Ascending aorta (tissue), 2 donors: ENCODE measurements around the gene STON1. TPM values are rescaled to one million over a fixed set of nuclear protein-coding genes. Genes with fewer than 3 reads are reported as not detected.

Source experiments
- DNase-seq, 2 donors: peaks; one replicate each; pipeline ENCODE4 v3.0.0-alpha.2; 2019; ENCODE audit warnings: low spot score in 2 of 2
- H3K27ac ChIP-seq, 2 donors: fragments of 200-600 bp; sonication (generic); one replicate each; pipeline ENCODE4 v1.5.1; 2016 to 2017; ENCODE audit warnings: mild to moderate bottlenecking in 1 of 2
- H3K27me3 ChIP-seq: fragments of 200-600 bp; sonication (generic); one replicate; pipeline ENCODE4 v1.5.1; 2017
- H3K36me3 ChIP-seq, 2 donors: fragments of 200-600 bp; sonication (generic); one replicate each; pipeline ENCODE4 v1.5.1; 2016
- H3K4me1 ChIP-seq, 2 donors: fragments of 200-600 bp; sonication (generic); one replicate each; pipeline ENCODE4 v1.5.1; 2016 to 2017; ENCODE audit warnings: mild to moderate bottlenecking in 1 of 2
- H3K4me3 ChIP-seq, 2 donors: fragments of 200-600 bp; sonication (generic); one replicate each; pipeline ENCODE4 v1.5.1; 2016 to 2017; ENCODE audit warnings: mild to moderate bottlenecking in 1 of 2
- H3K9me3 ChIP-seq, 2 donors: fragments of 200-600 bp; sonication (generic); one replicate each; pipeline ENCODE4 v1.5.1; 2016
- intact Hi-C: fragments of 100-400 bp; cut with DNase I; formaldehyde crosslinking; loops from one replicate; pipeline ENCODE4 v1.15.1; 2023
- total RNA-seq: library from RNA; depleted of rRNA; stranded (reverse); fragments of >200 nt; gene quantifications from one replicate; pipeline ENCODE4 v1.1.0, GENCODE V29; 2016
- TF ChIP-seq, protein P1 (sequence below), 3 experiments: fragments of 200-600 bp in 2 of 3; fragments of 450-650 bp in 1 of 3; sonication (generic) in 2 of 3; IDR thresholded peaks; one replicate each; pipeline ENCODE4 v1.5.1; 2016 to 2019; ENCODE audit warnings: antibody characterized with exemption in 3 of 3, mild to moderate bottlenecking in 1 of 3, moderate library complexity in 1 of 3

STON1 gene
- total RNA-seq, 1 donor from 2014 or later, result 23.4 TPM

DNA sequence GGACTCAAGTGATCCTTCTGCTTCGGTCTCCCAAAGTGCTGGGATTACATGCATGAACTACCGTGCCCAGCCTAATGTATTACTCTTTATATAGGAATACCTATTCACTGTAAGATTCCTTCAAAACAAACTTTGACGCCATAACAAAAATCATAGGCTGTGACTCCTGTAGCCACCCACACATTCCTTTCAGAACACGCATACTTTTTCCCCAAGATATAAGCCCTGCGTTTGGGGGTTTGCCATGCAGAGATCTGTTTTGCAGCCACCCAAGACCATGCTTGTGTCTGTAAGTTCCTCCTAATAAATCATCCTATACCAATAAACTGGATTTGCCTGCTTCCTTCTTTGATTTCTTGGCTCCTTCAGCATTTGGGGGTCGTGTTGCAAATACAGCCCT, 46.0 kb upstream of the STON1 start:
- peak overlapping the region; percentile 78 to 87 for H3K27ac ChIP-seq
- peaks cover 0 to 20% of the 10 kb centered on the region in 2 donors for H3K36me3 ChIP-seq
- TF ChIP-seq, protein P1, sequence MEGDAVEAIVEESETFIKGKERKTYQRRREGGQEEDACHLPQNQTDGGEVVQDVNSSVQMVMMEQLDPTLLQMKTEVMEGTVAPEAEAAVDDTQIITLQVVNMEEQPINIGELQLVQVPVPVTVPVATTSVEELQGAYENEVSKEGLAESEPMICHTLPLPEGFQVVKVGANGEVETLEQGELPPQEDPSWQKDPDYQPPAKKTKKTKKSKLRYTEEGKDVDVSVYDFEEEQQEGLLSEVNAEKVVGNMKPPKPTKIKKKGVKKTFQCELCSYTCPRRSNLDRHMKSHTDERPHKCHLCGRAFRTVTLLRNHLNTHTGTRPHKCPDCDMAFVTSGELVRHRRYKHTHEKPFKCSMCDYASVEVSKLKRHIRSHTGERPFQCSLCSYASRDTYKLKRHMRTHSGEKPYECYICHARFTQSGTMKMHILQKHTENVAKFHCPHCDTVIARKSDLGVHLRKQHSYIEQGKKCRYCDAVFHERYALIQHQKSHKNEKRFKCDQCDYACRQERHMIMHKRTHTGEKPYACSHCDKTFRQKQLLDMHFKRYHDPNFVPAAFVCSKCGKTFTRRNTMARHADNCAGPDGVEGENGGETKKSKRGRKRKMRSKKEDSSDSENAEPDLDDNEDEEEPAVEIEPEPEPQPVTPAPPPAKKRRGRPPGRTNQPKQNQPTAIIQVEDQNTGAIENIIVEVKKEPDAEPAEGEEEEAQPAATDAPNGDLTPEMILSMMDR (IDR thresholded peaks at IDR 0.05), result no peak
- no peak for DNase-seq
- H3K27me3 ChIP-seq, result no peaks in the 10 kb centered on the region
- peaks cover 0 to 13% of the 10 kb centered on the region in 2 donors for H3K4me1 ChIP-seq
- intact Hi-C loops, result loop anchor here (5.0 kb wide), 1 partner anchor 48 kb away; the partner anchor contains the start of gene STON1
- no peak overlapping the region for H3K4me3 ChIP-seq
- no peaks in the 10 kb centered on the region for H3K9me3 ChIP-seq

DNA sequence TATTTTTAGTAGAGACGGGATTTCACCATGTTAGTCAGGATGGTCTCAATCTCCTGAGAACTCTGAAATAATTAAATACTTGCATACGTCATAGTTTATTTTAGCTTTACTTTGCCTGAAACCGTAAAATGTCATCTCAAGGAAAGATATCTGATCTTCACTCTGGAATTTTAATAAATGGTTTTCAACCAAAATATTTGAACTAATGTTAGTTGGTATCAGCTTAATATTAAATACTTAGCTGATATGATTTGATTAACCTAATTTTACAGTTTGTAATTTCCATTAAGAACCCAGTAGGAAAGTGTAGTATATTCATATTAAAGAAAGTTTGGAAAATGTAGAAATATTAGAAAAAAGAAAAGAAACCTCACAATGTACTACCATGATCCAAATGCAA, 41.4 kb upstream of the STON1 start:
- peaks cover 0 to 7% of the 10 kb centered on the region in 2 donors for H3K4me1 ChIP-seq
- intact Hi-C loops, result no loop called here
- no peaks in the 10 kb centered on the region for H3K27me3 ChIP-seq
- H3K27ac ChIP-seq, result no peak overlapping the region
- no peaks in the 10 kb centered on the region for H3K9me3 ChIP-seq
- DNase-seq, result no peak
- peaks cover 9 to 38% of the 10 kb centered on the region in 2 donors for H3K36me3 ChIP-seq
- TF ChIP-seq, protein P1 (IDR thresholded peaks at IDR 0.05), result no peak
- H3K4me3 ChIP-seq, result no peak overlapping the region

DNA sequence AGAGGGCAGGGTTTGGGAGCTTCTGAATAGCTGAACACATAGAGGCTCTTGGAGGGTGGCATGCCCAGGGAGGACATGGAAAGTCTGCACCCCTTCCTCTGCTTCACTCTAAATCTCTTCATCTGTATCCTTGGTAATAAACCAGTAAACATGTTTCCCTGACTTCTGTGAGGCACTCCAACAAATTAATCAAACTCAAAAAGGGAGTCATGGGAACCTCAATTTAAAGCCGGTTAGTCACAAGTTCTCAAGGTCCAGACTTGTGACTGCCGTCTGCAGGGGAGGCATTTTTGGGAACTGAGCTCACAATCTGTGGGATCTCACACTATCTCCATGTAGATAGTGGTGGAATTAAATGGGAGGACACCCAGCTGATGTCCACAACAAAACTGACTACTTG, 33.1 kb upstream of the STON1 start:
- H3K36me3 ChIP-seq, result peaks cover 42 to 74% of the 10 kb centered on the region in 2 donors
- no peaks in the 10 kb centered on the region for H3K27me3 ChIP-seq
- no peak for DNase-seq
- H3K4me3 ChIP-seq, result no peak overlapping the region
- intact Hi-C loops, result no loop called here
- TF ChIP-seq, protein P1 (IDR thresholded peaks at IDR 0.05), result no peak
- no peaks in the 10 kb centered on the region for H3K9me3 ChIP-seq
- no peaks in the 10 kb centered on the region for H3K4me1 ChIP-seq
- H3K27ac ChIP-seq, result no peak overlapping the region

DNA sequence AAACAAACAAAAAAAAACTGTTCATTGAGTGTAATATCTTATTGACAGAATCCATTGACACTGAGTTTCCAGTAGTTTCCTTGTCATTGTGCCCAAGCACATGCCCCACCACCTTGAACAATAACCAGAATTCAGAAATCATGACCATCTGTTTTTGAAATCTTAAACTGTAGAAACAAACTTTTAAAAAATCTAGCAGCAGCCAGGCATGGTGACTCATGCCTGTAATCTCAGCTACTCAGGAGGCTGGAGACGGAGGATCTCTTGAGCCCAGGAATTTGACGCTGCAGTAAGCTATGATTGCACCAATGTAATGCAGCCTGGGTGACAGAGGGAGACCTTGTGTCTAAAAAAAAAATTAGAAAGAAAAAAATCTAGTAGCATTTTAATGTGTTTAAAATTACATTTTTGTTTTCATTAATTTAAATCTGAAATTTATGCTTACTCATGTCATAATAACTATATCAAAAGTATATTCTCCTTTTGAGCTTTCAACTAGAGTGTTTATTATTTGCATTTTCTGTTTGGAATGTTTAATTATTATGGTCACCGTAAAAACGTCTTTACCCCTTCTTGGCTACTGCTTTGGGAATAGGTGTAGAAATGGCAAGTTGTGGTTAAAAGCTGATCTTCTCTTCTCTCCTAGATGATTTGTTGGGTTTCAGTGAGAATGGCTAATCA, 25.2 kb upstream of the STON1 start:
- H3K27ac ChIP-seq, result no peak overlapping the region
- H3K36me3 ChIP-seq, result peaks cover 27 to 42% of the 10 kb centered on the region in 2 donors
- DNase-seq, result no peak
- H3K4me3 ChIP-seq, result no peak overlapping the region
- no peaks in the 10 kb centered on the region for H3K9me3 ChIP-seq
- H3K4me1 ChIP-seq, result peaks cover 0 to 17% of the 10 kb centered on the region in 2 donors
- TF ChIP-seq, protein P1 (IDR thresholded peaks at IDR 0.05), result no peak
- no peaks in the 10 kb centered on the region for H3K27me3 ChIP-seq
- intact Hi-C loops, result no loop called here

DNA sequence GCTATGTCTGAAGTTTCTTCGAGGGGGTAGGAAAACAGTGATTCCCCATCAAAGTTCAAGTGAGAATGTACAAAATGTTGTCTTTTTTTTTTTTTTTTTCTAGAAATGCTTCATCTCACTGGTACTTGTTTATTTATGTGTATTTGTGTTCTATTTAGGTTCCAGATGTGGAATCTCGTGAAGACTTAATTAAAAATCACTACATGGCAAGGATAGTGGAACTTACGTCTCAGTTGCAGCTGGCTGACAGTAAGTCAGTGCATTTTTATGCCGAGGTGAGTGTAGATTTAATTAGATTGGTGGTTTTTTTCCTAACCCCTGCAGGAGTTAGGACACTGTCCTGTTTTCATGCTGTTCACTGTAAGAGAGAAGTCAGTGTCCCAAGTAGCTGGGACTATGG, 22.8 kb upstream of the STON1 start:
- intact Hi-C loops, result no loop called here
- peaks cover 12 to 31% of the 10 kb centered on the region in 2 donors for H3K36me3 ChIP-seq
- TF ChIP-seq, protein P1 (IDR thresholded peaks at IDR 0.05), result no peak
- H3K27ac ChIP-seq, result no peak overlapping the region
- H3K4me1 ChIP-seq, result peaks cover 0 to 19% of the 10 kb centered on the region in 2 donors
- no peaks in the 10 kb centered on the region for H3K27me3 ChIP-seq
- DNase-seq, result no peak
- no peak overlapping the region for H3K4me3 ChIP-seq
- H3K9me3 ChIP-seq, result no peaks in the 10 kb centered on the region
